Measurements from ENCODE around the gene THRB. TPM values are rescaled to one million over a fixed set of nuclear protein-coding genes. Genes with fewer than 3 reads are reported as not detected.

Gene THRB
- total and polyA plus RNA-seq, 9 of the 15 experiments (the other 6 are each of a cell fraction or from before 2014, with no cell fraction given), result 1.7 to 14.9 (median 6.9) TPM

GRCh38 chr3:24342275-24342674 lies 152.4 kb downstream of the THRB start:
- WGBS (ENCODE audit: insufficient coverage, low coverage, missing lambda C conversion rate), result 26% methylated on average over 4 of the region's 4 CpGs
- H3K9me3 ChIP-seq (replicated peaks; ENCODE audit: control insufficient read depth, insufficient read depth, low read depth, low read length), result no peaks in the 10 kb centered on the region
- no peak overlapping the region for H3K4me3 ChIP-seq
- peaks cover 24% of the 10 kb centered on the region for H3K79me2 ChIP-seq (ENCODE audit: control insufficient read depth, insufficient read depth, low read length)
- POLR2A ChIA-PET, result interaction anchor here (0.7 to 1.6 kb wide), 3 partner anchors 9 to 31 kb away, joined by 3 to 10 read pairs (median 3); no protein-coding TSS in a partner anchor
- peak overlapping the region; percentile 35 for H2AFZ ChIP-seq (ENCODE audit: low read depth, low read length)
- H3K27ac ChIP-seq (ENCODE audit: extremely low read depth, low read depth, low read length), result peak overlapping the region; percentile 24
- in situ Hi-C loops (cut with MboI), result no loop called here
- H3K4me1 ChIP-seq (replicated peaks in 1 of 2; ENCODE audit: control insufficient read depth in 2 of 2, insufficient read depth in 2 of 2, low read length in 2 of 2), result peaks cover 6 to 28% of the 10 kb centered on the region in 2 experiments; a peak in 3 of 5 replicates
- ATAC-seq (peak; percentile 67), FAIRE-seq (no peak), DNase-seq (ENCODE audit: extremely low read depth in 1 of 4, low spot score in 3 of 4) (peak in 2 of 4 experiments; percentile 27 to 53)
- no peaks in the 10 kb centered on the region for H3K9me1 ChIP-seq (ENCODE audit: control insufficient read depth, insufficient read depth, low read length)
- intact Hi-C loops (cut with micrococcal nuclease), result no loop called here
- no peaks in the 10 kb centered on the region for H3K36me3 ChIP-seq (ENCODE audit: control insufficient read depth, insufficient read depth, low read length)
- no peaks in the 10 kb centered on the region for H3K27me3 ChIP-seq (ENCODE audit: control insufficient read depth in 2 of 2, insufficient read depth in 2 of 2, low read length in 2 of 2)
- no TSS peak for BruUV-seq (replicated peaks)
- CTCF ChIA-PET (ENCODE audit: low intra/inter-chr PET ratio), result no interaction called here
- peak overlapping the region in 1 of 2 experiments; percentile 72; a peak in 1 of 4 replicates for H3K9ac ChIP-seq (ENCODE audit: insufficient read depth in 1 of 2, low read depth in 2 of 2, low read length in 2 of 2)
- peak; percentile 65 for TF ChIP-seq CBFA2T3 (IDR thresholded peaks at IDR 0.05)
- TF ChIP-seq CEBPB (tag; IDR thresholded peaks at IDR 0.05), result 0 out of 2 replicates have a peak, but pooled peaks have one; percentile 11
- no peak for TF ChIP-seq FOXP4 (CRISPR knock-in tag; IDR thresholded peaks at IDR 0.05; ENCODE audit: borderline replicate concordance)
- no peak for TF ChIP-seq YBX1 (IDR thresholded peaks at IDR 0.05)
- no peak for TF ChIP-seq ZBTB1 (CRISPR knock-in tag; IDR thresholded peaks at IDR 0.05; ENCODE audit: borderline replicate concordance, low read depth)
- TF ChIP-seq TFAM (CRISPR knock-in tag; conservative IDR thresholded peaks at IDR 0.05), result no peak
- TF ChIP-seq NR4A1 (CRISPR knock-in tag; IDR thresholded peaks at IDR 0.05), result no peak
- no peak for TF ChIP-seq NR4A1 (tag; IDR thresholded peaks at IDR 0.05)
- TF ChIP-seq FOXK2 (conservative IDR thresholded peaks at IDR 0.05 in 1 of 2, IDR thresholded peaks at IDR 0.05 in 1 of 2; ENCODE audit: low read depth in 2 of 2), result 0 out of 4 replicates have a peak, but pooled peaks of 1 of the 2 experiments have one; percentile 28
- TF ChIP-seq TCF3 (CRISPR knock-in tag; IDR thresholded peaks at IDR 0.05), result peak; percentile 34
- TF ChIP-seq CBFA2T2 (conservative IDR thresholded peaks at IDR 0.05), result peak; percentile 40; the same call in 1 of the 2 replicates
- no peak for TF ChIP-seq KAT2B (IDR thresholded peaks at IDR 0.05; ENCODE audit: low read depth, low read length)
- peak; percentile 29; the same call in 1 of the 2 replicates for TF ChIP-seq TAL1 (IDR thresholded peaks at IDR 0.05)
- H4K20me1 ChIP-seq (replicated peaks; ENCODE audit: control insufficient read depth, insufficient read depth, low read length), result no peaks in the 10 kb centered on the region
- peak overlapping the region; percentile 17; the same call in 1 of the 2 replicates for H3K4me2 ChIP-seq (ENCODE audit: insufficient read depth, low read length)

Data from K562 (cell line).